Fibroblast of lung (primary cell): ENCODE data around the gene SETD9. TPM values are rescaled to one million over a fixed set of nuclear protein-coding genes. Genes with fewer than 3 reads are reported as not detected.

Experiments used
- DNase-seq, 2 donors: peaks; one replicate each; pipeline versions ENCODE4 v3.0.0 to v3.0.0-alpha.2; 2010; ENCODE audit warnings: low read depth in 2 of 2
- H2AFZ ChIP-seq: 2 replicates; pipeline ENCODE4 v1.5.1; 2012; ENCODE audit warnings: low read length, control low read depth, inconsistent platforms
- H3K27ac ChIP-seq: 2 replicates; pipeline ENCODE4 v1.5.1; 2011; ENCODE audit warnings: low read length, control low read depth; ENCODE audit not compliant: insufficient read depth
- H3K27me3 ChIP-seq: 2 replicates; pipeline ENCODE4 v1.5.1; 2011; ENCODE audit warnings: mild to moderate bottlenecking, low read length; ENCODE audit not compliant: control insufficient read depth, insufficient read depth
- H3K36me3 ChIP-seq: 2 replicates; pipeline ENCODE4 v1.5.1; 2011; ENCODE audit warnings: low read length; ENCODE audit not compliant: control insufficient read depth, insufficient read depth
- H3K4me1 ChIP-seq: 2 replicates; pipeline ENCODE4 v1.5.1; 2011; ENCODE audit warnings: low read length; ENCODE audit not compliant: control insufficient read depth, insufficient read depth; ENCODE audit errors: extremely low read depth
- H3K4me2 ChIP-seq: 2 replicates; pipeline ENCODE4 v1.5.1; 2011; ENCODE audit warnings: low read length, control low read depth; ENCODE audit not compliant: insufficient read depth; ENCODE audit errors: extremely low read depth
- H3K4me3 ChIP-seq, 4 experiments: fragments of 200-600 bp in 1 of 4; sonication (generic) in 1 of 4; replicated peaks in 1 of 4; 2 replicates each; pipeline ENCODE4 v1.5.1; 2011 to 2016; ENCODE audit warnings: low read length in 4 of 4, low read depth in 3 of 4, mild to moderate bottlenecking in 3 of 4, control low read depth in 2 of 4, inconsistent platforms in 1 of 4, mixed read lengths in 1 of 4; ENCODE audit not compliant: insufficient read depth in 1 of 4; ENCODE audit errors: control extremely low read depth in 1 of 4
- H3K79me2 ChIP-seq: 2 replicates; pipeline ENCODE4 v1.5.1; 2012; ENCODE audit warnings: mild to moderate bottlenecking, low read length, inconsistent platforms; ENCODE audit not compliant: control insufficient read depth, insufficient read depth
- H3K9ac ChIP-seq: 2 replicates; pipeline ENCODE4 v1.5.1; 2011; ENCODE audit warnings: mild to moderate bottlenecking, low read length, control low read depth; ENCODE audit not compliant: insufficient read depth
- H3K9me3 ChIP-seq: 2 replicates; pipeline ENCODE4 v1.5.1; 2012; ENCODE audit warnings: low read depth, low read length; ENCODE audit not compliant: control insufficient read depth, insufficient read depth
- H4K20me1 ChIP-seq: 2 replicates; pipeline ENCODE4 v1.5.1; 2011; ENCODE audit warnings: low read length; ENCODE audit not compliant: control insufficient read depth, insufficient read depth; ENCODE audit errors: extremely low read depth
- CTCF ChIP-seq, 2 donors: IDR thresholded peaks in 1 of 2; conservative IDR thresholded peaks in 1 of 2; 1 replicate in 1 of 2; 2 replicates in 1 of 2; pipeline ENCODE4 v1.5.1; 2011 to 2012; ENCODE audit warnings: low read length in 2 of 2, control low read depth in 1 of 2, inconsistent platforms in 1 of 2, low read depth in 1 of 2, mild to moderate bottlenecking in 1 of 2
- EZH2 ChIP-seq: IDR thresholded peaks from 2 replicates; pipeline ENCODE4 v1.5.1; 2012; ENCODE audit warnings: low read length, control low read depth, mild to moderate bottlenecking; ENCODE audit errors: missing control alignments
- polyA plus RNA-seq, 2 donors: library from polyadenylated mRNA; depleted of rRNA in 1 of 2; stranded (reverse) in 1 of 2; unstranded in 1 of 2; fragments of >200 nt; gene quantifications; 2 replicates each; pipeline ENCODE4 v1.2.1, GENCODE V29; 2011 to 2012; ENCODE audit warnings: missing spikeins in 1 of 2
- total RNA-seq: library from RNA; depleted of rRNA; stranded (reverse); fragments of >200 nt; gene quantifications from 2 replicates; pipeline ENCODE4 v1.2.1, GENCODE V29; 2014

The SETD9 gene
- total and polyA plus RNA-seq, 2 donors (not counting 1 experiment from before 2014, with no cell fraction given): 2.2 to 15.5 TPM

GRCh38 chr5:56871777-56872176, 37.6 kb upstream of the SETD9 start:
- Histone ChIP-seq H4K20me1 (peaks cover 2% of the 10 kb centered on the region), H3K36me3 (no peaks in the 10 kb centered on the region), H2AFZ (no peak overlapping the region), H3K79me2 (no peaks in the 10 kb centered on the region), H3K4me1 (no peaks in the 10 kb centered on the region), H3K27me3 (no peaks in the 10 kb centered on the region), H3K4me2 (no peak overlapping the region), H3K9ac (no peak overlapping the region), H3K27ac (no peak overlapping the region), H3K9me3 (no peaks in the 10 kb centered on the region), H3K4me3 (no peak overlapping the region)
- TF ChIP-seq EZH2 (no peak), CTCF (conservative IDR thresholded peaks at IDR 0.05 in 1 of 2, IDR thresholded peaks at IDR 0.05 in 1 of 2; ENCODE audit: low read depth in 1 of 2, low read length in 2 of 2) (no peak)
- DNase-seq: no peak

DNA sequence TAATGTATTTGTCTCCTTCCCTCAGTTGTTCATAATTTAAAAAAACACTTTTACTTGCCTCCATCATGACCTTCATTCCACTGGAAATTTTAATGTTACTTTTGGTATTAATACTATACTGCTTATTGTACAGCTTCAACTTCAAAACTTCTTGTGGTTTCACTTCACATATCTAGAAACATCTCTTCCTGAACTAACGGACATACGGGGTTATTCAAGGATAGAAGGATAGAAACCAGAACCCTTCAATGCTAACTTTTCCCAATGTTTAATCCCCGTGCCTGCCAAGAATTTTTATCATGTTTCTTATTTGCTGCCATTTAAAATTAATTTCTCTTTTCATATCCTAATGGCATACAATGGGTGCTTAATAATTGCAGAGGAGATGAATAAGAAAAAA, 36.3 kb upstream of the SETD9 start:
- Histone ChIP-seq H3K4me3 (no peak overlapping the region), H3K27ac (no peak overlapping the region), H3K4me1 (no peaks in the 10 kb centered on the region), H3K27me3 (no peaks in the 10 kb centered on the region), H3K4me2 (no peak overlapping the region), H2AFZ (no peak overlapping the region), H3K9ac (no peak overlapping the region), H4K20me1 (peaks cover 2% of the 10 kb centered on the region), H3K9me3 (no peaks in the 10 kb centered on the region), H3K79me2 (no peaks in the 10 kb centered on the region), H3K36me3 (no peaks in the 10 kb centered on the region)
- TF ChIP-seq EZH2 (no peak), CTCF (conservative IDR thresholded peaks at IDR 0.05 in 1 of 2, IDR thresholded peaks at IDR 0.05 in 1 of 2; ENCODE audit: low read depth in 1 of 2, low read length in 2 of 2) (no peak)
- no peak for DNase-seq

DNA sequence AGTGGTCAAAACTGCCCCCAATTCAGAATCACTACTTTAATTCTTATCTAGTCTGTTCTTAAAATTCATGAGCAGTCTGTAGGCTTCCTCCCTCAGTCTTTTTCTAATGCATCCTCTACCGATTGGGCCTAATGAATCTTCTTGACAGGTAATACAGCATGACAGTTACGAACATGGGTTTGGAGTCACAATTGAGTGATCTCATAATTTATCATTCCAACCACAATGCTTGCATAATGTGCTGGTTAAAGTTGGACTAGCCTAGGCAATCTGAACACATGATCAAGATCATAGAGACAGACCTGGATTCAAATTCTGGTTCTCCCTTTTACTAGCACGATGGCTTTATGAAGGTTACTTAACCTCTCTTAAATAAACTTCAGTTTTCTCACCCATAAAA, 33.1 kb upstream of the SETD9 start:
- Histone ChIP-seq H3K27ac (no peak overlapping the region), H3K4me3 (no peak overlapping the region), H3K36me3 (no peaks in the 10 kb centered on the region), H4K20me1 (peaks cover 2% of the 10 kb centered on the region), H2AFZ (no peak overlapping the region), H3K4me1 (no peaks in the 10 kb centered on the region), H3K79me2 (no peaks in the 10 kb centered on the region), H3K27me3 (no peaks in the 10 kb centered on the region), H3K9me3 (no peaks in the 10 kb centered on the region), H3K4me2 (no peak overlapping the region), H3K9ac (no peak overlapping the region)
- no peak for TF ChIP-seq EZH2
- TF ChIP-seq CTCF (conservative IDR thresholded peaks at IDR 0.05 in 1 of 2, IDR thresholded peaks at IDR 0.05 in 1 of 2; ENCODE audit: low read depth in 1 of 2, low read length in 2 of 2): no peak
- DNase-seq: peak in 1 of 2 donors; percentile 18
